ENCODE data around the gene GALNS. TPM values are rescaled to one million over a fixed set of nuclear protein-coding genes. Genes with fewer than 3 reads are reported as not detected.
A peak's percentile ranks its signal among the peaks of the same experiment; 100 is the strongest.

The GALNS gene
- polyA plus RNA-seq, 1 experiment = 11.6 TPM

DNA sequence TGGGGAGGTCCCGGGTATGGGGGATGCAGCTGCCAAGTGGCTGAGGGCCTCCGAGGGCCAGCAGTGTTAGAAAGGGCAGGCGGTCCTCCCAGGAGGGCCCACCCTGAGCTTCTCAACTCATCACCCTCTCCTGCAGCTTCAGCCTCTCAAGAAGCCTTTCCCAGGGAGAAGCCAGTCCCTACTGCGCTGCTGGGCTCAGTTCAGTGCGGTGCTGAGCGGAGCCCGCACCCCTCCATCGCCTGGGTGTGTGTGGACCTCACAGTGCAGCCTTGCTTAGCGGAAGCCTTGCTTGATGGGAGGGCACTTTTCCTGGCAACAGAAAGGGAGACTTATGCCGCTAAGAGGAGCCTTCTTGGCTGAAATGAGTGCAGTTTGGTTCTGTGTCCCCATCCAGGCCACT lies 41.5 kb downstream of the GALNS start:
- CTCF ChIA-PET = interaction anchor here (2.5 kb wide), 1 partner anchor 43 kb away, joined by 16 read pairs; the partner anchor contains the start of gene TRAPPC2L
- POLR2A ChIA-PET = interaction anchor here (0.8 kb wide), 1 partner anchor 42 kb away, joined by 3 read pairs; the partner anchor contains the start of gene TRAPPC2L
- no peaks in the 10 kb centered on the region for H3K27me3 ChIP-seq (ENCODE audit: control insufficient read depth, insufficient read depth, low read length)
- H3K9me3 ChIP-seq (ENCODE audit: control insufficient read depth, insufficient read depth, low read length) = no peaks in the 10 kb centered on the region; the same call in 1 of the 2 replicates
- DNase-seq (ENCODE audit: low read depth, low spot score) = no peak
- H3K4me3 ChIP-seq (ENCODE audit: low read depth, low read length) = no peak overlapping the region
- TF ChIP-seq, protein P1, sequence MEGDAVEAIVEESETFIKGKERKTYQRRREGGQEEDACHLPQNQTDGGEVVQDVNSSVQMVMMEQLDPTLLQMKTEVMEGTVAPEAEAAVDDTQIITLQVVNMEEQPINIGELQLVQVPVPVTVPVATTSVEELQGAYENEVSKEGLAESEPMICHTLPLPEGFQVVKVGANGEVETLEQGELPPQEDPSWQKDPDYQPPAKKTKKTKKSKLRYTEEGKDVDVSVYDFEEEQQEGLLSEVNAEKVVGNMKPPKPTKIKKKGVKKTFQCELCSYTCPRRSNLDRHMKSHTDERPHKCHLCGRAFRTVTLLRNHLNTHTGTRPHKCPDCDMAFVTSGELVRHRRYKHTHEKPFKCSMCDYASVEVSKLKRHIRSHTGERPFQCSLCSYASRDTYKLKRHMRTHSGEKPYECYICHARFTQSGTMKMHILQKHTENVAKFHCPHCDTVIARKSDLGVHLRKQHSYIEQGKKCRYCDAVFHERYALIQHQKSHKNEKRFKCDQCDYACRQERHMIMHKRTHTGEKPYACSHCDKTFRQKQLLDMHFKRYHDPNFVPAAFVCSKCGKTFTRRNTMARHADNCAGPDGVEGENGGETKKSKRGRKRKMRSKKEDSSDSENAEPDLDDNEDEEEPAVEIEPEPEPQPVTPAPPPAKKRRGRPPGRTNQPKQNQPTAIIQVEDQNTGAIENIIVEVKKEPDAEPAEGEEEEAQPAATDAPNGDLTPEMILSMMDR (IDR thresholded peaks at IDR 0.05; ENCODE audit: low read depth, low read length) = no peak
- no peak overlapping the region for H3K27ac ChIP-seq (ENCODE audit: low read depth, low read length)

GRCh38 chr16:88814144-88814502 lies 42.6 kb downstream of the GALNS start:
- Histone ChIP-seq H3K9me3 (ENCODE audit: control insufficient read depth, insufficient read depth, low read length) (no peaks in the 10 kb centered on the region; the same call in 1 of the 2 replicates), H3K27me3 (ENCODE audit: control insufficient read depth, insufficient read depth, low read length) (no peaks in the 10 kb centered on the region), H3K4me3 (ENCODE audit: low read depth, low read length) (no peak overlapping the region), H3K27ac (ENCODE audit: low read depth, low read length) (no peak overlapping the region)
- TF ChIP-seq, protein P1 (IDR thresholded peaks at IDR 0.05; ENCODE audit: low read depth, low read length) = no peak
- POLR2A ChIA-PET = interaction anchor here (0.8 kb wide), 1 partner anchor 43 kb away, joined by 3 read pairs; the partner anchor contains the start of gene TRAPPC2L
- CTCF ChIA-PET = interaction anchor here (2.5 kb wide), 1 partner anchor 44 kb away, joined by 16 read pairs; the partner anchor contains the start of gene TRAPPC2L
- DNase-seq (ENCODE audit: low read depth, low spot score) = no peak

DNA sequence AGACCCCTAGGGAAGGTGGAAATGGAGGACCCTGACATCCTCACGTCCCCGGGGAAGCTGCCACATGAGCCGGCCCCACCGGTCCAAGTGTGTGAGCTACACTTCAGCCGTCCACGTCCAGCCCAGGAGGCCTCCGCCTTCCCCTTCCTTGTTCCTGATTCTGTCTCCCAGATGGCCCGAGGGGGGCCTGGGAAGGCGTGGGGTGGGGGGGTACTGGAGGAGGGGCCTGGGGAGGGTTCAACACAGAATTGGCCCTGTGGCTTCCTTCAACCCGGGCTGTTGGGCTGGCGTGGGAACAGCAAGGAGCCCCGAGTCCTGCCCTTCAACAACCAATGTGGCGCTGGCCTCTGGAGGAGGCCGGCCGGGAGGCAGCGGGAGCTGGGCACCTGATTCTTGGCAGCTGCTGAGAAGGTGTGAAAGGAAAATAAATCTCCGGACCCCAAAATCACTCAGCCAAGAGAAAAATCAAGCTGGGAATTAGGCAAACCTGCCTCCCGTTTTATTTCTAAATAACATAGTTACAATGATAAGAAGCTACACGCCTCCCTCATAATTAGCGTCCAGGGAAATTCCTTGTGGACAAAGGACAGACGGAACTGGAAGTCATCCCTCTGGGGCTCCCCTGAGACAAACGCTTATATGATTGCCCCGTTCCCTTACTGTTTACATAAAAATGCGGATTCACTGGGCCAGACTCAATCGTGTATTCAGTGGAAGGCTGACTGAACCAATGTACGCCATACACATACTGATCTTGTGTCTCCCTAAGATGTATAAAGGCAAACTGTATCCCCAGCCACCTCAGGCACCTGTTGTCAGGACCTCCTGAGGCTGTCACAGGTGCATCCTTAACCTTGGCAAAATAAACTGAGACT lies 43.2 kb downstream of the GALNS start:
- DNase-seq (ENCODE audit: low read depth, low spot score) = no peak
- ChIA-PET CTCF (interaction anchor here (0.8 to 2.5 kb wide), 3 partner anchors 44 to 45 kb away, joined by 3 to 16 read pairs (median 5); partner anchors contain the start of gene TRAPPC2L), POLR2A (interaction anchor here (0.7 kb wide), 1 partner anchor 41 kb away, joined by 3 read pairs; no protein-coding TSS in a partner anchor)
- Histone ChIP-seq H3K27me3 (ENCODE audit: control insufficient read depth, insufficient read depth, low read length) (no peaks in the 10 kb centered on the region), H3K27ac (ENCODE audit: low read depth, low read length) (peak overlapping the region; percentile 47), H3K4me3 (ENCODE audit: low read depth, low read length) (no peak overlapping the region), H3K9me3 (ENCODE audit: control insufficient read depth, insufficient read depth, low read length) (no peaks in the 10 kb centered on the region; the same call in 1 of the 2 replicates)
- TF ChIP-seq, protein P1 (IDR thresholded peaks at IDR 0.05; ENCODE audit: low read depth, low read length) = no peak

DNA sequence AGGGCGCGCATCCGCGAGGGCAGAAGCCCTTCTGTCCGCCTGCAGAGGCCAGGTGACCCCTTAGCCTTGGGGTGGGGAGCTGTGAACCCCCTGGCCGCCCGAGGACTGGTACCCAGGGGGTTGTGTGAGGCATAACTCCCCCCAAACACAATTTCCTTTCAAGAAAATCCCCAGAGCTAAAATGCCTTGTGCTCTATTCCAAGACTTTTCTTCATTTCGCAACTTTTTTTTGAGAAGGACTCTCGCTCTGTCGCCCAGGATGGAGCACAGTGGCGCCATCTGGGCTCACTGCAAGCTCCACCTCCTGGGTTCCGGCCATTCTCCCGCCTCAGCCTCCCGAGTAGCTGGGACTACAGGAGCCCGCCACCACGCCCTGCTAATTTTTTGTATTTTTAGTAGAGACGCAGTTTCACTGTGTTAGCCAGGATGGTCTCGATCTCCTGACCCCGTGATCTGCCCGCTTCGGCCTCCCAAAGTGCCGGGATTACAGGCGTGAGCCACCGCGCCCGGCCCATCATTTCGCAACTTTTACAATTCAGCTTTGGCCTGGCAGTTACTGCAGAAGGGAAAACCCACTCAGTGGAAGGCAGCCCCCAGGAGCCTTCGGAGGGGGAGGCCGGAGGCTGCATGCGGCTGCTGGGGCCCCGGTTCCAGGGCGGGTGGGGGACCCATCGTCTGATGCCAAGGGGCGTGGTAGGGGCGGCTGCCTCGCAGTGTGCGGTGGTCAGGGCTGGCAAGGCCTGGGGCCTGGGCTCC lies 44.1 kb downstream of the GALNS start:
- peak overlapping the region; percentile 87 for H3K27ac ChIP-seq (ENCODE audit: low read depth, low read length)
- H3K4me3 ChIP-seq (ENCODE audit: low read depth, low read length) = peak overlapping the region; percentile 62
- POLR2A ChIA-PET = interaction anchor here (0.7 to 1.8 kb wide), 7 partner anchors 24 to 45 kb away, joined by 3 to 5 read pairs (median 4); partner anchors contain the start of genes GALNS, PIEZO1 and TRAPPC2L
- TF ChIP-seq, protein P1 (IDR thresholded peaks at IDR 0.05; ENCODE audit: low read depth, low read length) = no peak
- no peaks in the 10 kb centered on the region for H3K27me3 ChIP-seq (ENCODE audit: control insufficient read depth, insufficient read depth, low read length)
- CTCF ChIA-PET = interaction anchor here (0.6 to 2.3 kb wide), 6 partner anchors 45 to 354 kb away, joined by 3 to 9 read pairs (median 4); partner anchors contain the start of gene TRAPPC2L
- DNase-seq (ENCODE audit: low read depth, low spot score) = no peak
- no peaks in the 10 kb centered on the region; the same call in 1 of the 2 replicates for H3K9me3 ChIP-seq (ENCODE audit: control insufficient read depth, insufficient read depth, low read length)

Measured in AG04450 (cell line).